ENCODE results near the gene IFNG-AS1. TPM values are rescaled to one million over a fixed set of nuclear protein-coding genes. Genes with fewer than 3 reads are reported as not detected.

The IFNG-AS1 gene
- total RNA-seq: under 1 TPM in 3 of 4 donors, not detected in 1; 0.22 to 0.68 (median 0.65) TPM

DNA sequence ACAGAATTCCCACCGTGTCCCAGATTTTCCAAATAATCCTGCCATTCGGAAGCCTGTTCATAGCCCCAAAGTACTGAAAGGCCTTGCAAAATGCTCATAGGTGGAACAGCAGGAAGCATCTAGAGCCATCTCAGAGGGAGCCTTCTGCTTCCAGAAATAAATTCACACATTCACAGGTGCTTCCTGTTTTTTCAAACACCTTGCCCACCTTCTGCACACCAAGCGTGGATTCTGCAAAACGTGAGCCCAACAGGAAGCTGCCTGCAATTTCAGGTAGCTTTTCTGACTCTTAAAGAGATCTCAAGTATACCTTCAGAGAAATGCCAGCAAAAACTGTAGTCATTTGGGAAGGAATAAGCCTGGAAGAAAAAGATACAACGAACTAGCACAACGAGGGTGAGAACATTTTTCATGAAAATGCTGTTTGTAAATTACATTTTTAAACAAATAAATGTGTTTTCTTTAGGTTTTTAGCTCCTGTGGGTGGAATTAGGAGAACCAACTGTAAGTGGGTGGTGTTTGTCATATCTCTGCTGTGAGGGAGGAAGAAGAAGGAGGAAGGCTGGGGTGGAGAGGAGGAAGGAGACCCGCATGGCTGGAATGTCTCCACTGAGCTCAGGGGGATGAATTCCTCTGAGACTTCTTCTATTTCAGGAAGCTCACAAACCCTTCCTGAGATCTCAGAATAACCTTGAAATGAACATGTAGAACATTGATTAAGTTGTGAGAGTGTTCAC lies at the start of gene IFNG-AS1:
Gene IFNG-AS1 (plus strand): TSS at position 264 of the 737 bp plus-strand sequence.
- TF ChIP-seq, protein P1, sequence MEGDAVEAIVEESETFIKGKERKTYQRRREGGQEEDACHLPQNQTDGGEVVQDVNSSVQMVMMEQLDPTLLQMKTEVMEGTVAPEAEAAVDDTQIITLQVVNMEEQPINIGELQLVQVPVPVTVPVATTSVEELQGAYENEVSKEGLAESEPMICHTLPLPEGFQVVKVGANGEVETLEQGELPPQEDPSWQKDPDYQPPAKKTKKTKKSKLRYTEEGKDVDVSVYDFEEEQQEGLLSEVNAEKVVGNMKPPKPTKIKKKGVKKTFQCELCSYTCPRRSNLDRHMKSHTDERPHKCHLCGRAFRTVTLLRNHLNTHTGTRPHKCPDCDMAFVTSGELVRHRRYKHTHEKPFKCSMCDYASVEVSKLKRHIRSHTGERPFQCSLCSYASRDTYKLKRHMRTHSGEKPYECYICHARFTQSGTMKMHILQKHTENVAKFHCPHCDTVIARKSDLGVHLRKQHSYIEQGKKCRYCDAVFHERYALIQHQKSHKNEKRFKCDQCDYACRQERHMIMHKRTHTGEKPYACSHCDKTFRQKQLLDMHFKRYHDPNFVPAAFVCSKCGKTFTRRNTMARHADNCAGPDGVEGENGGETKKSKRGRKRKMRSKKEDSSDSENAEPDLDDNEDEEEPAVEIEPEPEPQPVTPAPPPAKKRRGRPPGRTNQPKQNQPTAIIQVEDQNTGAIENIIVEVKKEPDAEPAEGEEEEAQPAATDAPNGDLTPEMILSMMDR (IDR thresholded peaks at IDR 0.05; ENCODE audit: low read depth): no peak

- TF ChIP-seq, protein P1 (IDR thresholded peaks at IDR 0.05; ENCODE audit: low read depth): no peak
Measured at GRCh38 chr12:67939611-67940010, 49.6 kb upstream of the IFNG-AS1 start.

- TF ChIP-seq, protein P1 (IDR thresholded peaks at IDR 0.05; ENCODE audit: low read depth): no peak
Measured at GRCh38 chr12:67940780-67941243, 48.4 kb upstream of the IFNG-AS1 start.

DNA sequence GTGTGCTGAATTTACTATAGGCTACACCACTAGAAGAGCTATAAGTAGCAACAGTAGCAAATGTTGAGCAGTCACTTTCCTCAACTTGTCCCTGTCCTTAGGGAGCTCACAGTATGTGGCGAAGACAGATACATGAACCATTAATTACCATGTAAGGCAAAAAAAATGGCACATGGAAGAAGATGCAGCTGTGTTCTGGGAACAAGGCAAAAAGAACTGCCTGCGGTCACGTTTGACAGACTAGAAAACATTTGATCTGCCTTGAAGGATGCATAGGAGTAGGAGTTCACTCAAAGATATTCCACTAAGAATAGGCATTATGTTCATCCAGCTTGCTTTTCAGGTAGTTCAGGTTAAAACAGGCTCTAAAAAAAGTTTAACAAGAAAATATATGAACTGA lies 46.5 kb upstream of the IFNG-AS1 start:
- TF ChIP-seq, protein P1 (IDR thresholded peaks at IDR 0.05; ENCODE audit: low read depth): no peak

DNA sequence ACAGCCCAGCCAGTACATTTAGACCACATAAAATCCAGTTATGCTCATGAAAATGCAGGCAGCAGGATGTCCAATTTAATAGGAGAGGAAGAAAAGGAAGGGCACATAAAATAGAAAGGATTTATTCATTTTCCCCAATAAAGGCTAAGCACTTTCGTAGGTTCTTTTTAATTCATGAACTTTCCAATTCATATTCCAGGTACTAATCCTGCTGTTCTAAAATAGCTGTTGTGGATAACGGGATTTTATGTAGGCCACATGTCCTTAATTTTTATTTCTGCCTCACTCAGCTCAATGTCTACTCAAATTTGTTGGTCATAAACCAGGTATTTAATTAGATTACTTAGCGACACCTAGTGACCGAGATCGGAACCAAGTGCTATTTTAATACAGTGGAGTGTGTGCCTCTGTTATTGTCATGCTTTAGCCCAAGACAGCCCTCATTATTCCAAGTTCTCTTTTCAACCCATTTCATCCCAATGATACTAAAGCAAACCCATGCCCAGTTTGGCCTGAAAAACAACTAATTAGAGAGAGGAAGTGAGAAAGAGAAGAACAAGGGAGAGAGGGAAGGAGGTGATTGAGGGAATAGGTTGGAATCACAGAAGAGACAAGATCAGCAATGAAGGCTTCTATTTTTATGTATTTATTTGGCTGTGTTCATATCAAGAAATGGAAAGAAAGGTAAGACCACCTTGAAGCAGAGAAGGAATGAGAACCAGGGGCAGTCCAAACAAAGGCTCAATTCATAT lies 45.9 kb upstream of the IFNG-AS1 start:
- TF ChIP-seq, protein P1 (IDR thresholded peaks at IDR 0.05; ENCODE audit: low read depth): no peak

- TF ChIP-seq, protein P1 (IDR thresholded peaks at IDR 0.05; ENCODE audit: low read depth): no peak
Measured at GRCh38 chr12:67944093-67944492, 45.2 kb upstream of the IFNG-AS1 start.

GRCh38 chr12:67952787-67953186 lies 36.5 kb upstream of the IFNG-AS1 start:
- TF ChIP-seq, protein P1 (IDR thresholded peaks at IDR 0.05; ENCODE audit: low read depth): no peak

Measured in subcutaneous adipose tissue (tissue), 4 donors.